Activated B cell treated with CpG ODN at 0.5 μM for 24 hours (primary cell): ENCODE measurements around the gene LRCH4. TPM values are rescaled to one million over a fixed set of nuclear protein-coding genes. Genes with fewer than 3 reads are reported as not detected.

Source experiments
- ATAC-seq: fragments of 200-7000 bp; cut with Tn5 transposase; one replicate; pipeline ENCODE4 v1.10.0; 2021; ENCODE audit warnings: low read depth, mild to moderate bottlenecking, moderate library complexity
- CTCF ChIA-PET: fragments of 350-600 bp; sonication (Branson Sonifier 250); formaldehyde crosslinking; loops from one replicate; lab custom pipeline; 2021; ENCODE audit warnings: antibody characterized with exemption; lab: Charles Lee
- POLR2A ChIA-PET: fragments of 350-600 bp; sonication (Branson Sonifier 250); formaldehyde crosslinking; loops from one replicate; lab custom pipeline; 2021; ENCODE audit warnings: antibody characterized with exemption; lab: Charles Lee
- DNase-seq: peaks from one replicate; pipeline ENCODE4 v3.0.0; 2022
- H3K27ac Mint-ChIP-seq: one replicate; pipeline ENCODE4 v1.8.0; 2020; ENCODE audit warnings: mixed read lengths
- H3K27me3 Mint-ChIP-seq: one replicate; pipeline ENCODE4 v1.8.0; 2021; ENCODE audit warnings: mixed read lengths
- H3K36me3 Mint-ChIP-seq: one replicate; pipeline ENCODE4 v1.8.0; 2021; ENCODE audit warnings: low read depth, mixed read lengths
- H3K4me1 Mint-ChIP-seq: one replicate; pipeline ENCODE4 v1.8.0; 2021; ENCODE audit warnings: mixed read lengths
- H3K4me3 Mint-ChIP-seq: one replicate; pipeline ENCODE4 v1.8.0; 2020; ENCODE audit warnings: mild to moderate bottlenecking, mixed read lengths
- H3K9me3 Mint-ChIP-seq: one replicate; pipeline ENCODE4 v1.8.0; 2020; ENCODE audit warnings: mixed read lengths
- CTCF ChIP-seq: fragments of 200-600 bp; IDR thresholded peaks from one replicate; pipeline ENCODE4 v1.8.0; 2022; ENCODE audit warnings: antibody characterized with exemption, mild to moderate bottlenecking
- intact Hi-C: fragments of 100-400 bp; cut with micrococcal nuclease; formaldehyde crosslinking; loops from one replicate; pipeline ENCODE4 v1.15.1; 2024
- total RNA-seq: library from RNA; stranded (reverse); gene quantifications from 2 replicates; pipeline ENCODE4 v1.2.3, GENCODE V29; 2022

The LRCH4 gene
- 137 and 174 TPM in 2 replicates for total RNA-seq

- CTCF ChIA-PET = interaction anchor here (0.9 to 3.8 kb wide), 10 partner anchors 18 to 120 kb away, joined by 3 to 23 read pairs (median 5); partner anchors contain the start of gene POP7
- intact Hi-C loops = loop anchor here (1.0 to 5.0 kb wide), 14 partner anchors 19 to 1443 kb away; partner anchors contain the start of genes AGFG2, GIGYF1, GNB2 and MEPCE
- H3K27ac Mint-ChIP-seq = peak within 1 kb of the TSS; percentile 96
Observed at GRCh38 chr7:100585511-100586265, at the start of gene LRCH4. Gene LRCH4 (minus strand): TSS chr7:100586129. CDS start chr7:100586100, 29 bp downstream.

GRCh38 chr7:100632951-100633717, 47.2 kb upstream of the LRCH4 start:
- peak; percentile 63 for DNase-seq
- H3K9me3 Mint-ChIP-seq = no peaks in the 10 kb centered on the region
- peak; percentile 71 for ATAC-seq
- POLR2A ChIA-PET = interaction anchor here (0.6 to 3.9 kb wide), 9 partner anchors 9 to 583 kb away, joined by 3 to 47 read pairs (median 8); partner anchors contain the start of genes FBXO24, LRCH4, MOSPD3 and POP7
- intact Hi-C loops = loop anchor here (1.0 kb wide), 4 partner anchors 40 to 72 kb away; partner anchors contain the start of genes FBXO24, GNB2 and LRCH4
- peak overlapping the region; percentile 78 for H3K27ac Mint-ChIP-seq
- peaks cover 1% of the 10 kb centered on the region for H3K36me3 Mint-ChIP-seq
- no peaks in the 10 kb centered on the region for H3K27me3 Mint-ChIP-seq
- H3K4me1 Mint-ChIP-seq = peaks cover 4% of the 10 kb centered on the region
- peak overlapping the region; percentile 89 for H3K4me3 Mint-ChIP-seq
- no peak for TF ChIP-seq CTCF
- CTCF ChIA-PET = interaction anchor here (0.9 to 3.2 kb wide), 7 partner anchors 19 to 71 kb away, joined by 3 to 22 read pairs (median 3); partner anchors contain the start of genes MOSPD3 and POP7

More at GRCh38 chr7:100585511-100586265, at the start of gene LRCH4:
- DNase-seq (peak; percentile 67), ATAC-seq (peak; percentile 8)
- no peak for TF ChIP-seq CTCF
- POLR2A ChIA-PET = interaction anchor here (0.6 to 5.4 kb wide), 55 partner anchors 8 to 1177 kb away, joined by 3 to 114 read pairs (median 6); partner anchors contain the start of genes AGFG2, BUD31, COPS6 and GIGYF1
- Mint-ChIP-seq H3K4me1 (peaks cover 38% of the 10 kb centered on the region), H3K36me3 (peaks cover 15% of the 10 kb centered on the region), H3K27me3 (peaks cover 6% of the 10 kb centered on the region), H3K9me3 (no peaks in the 10 kb centered on the region), H3K4me3 (peak within 1 kb of the TSS; percentile 93)

GRCh38 chr7:100630066-100630465, 44.1 kb upstream of the LRCH4 start:
- intact Hi-C loops = no loop called here
- Mint-ChIP-seq H3K4me1 (peaks cover 14% of the 10 kb centered on the region), H3K9me3 (no peaks in the 10 kb centered on the region), H3K27me3 (no peaks in the 10 kb centered on the region), H3K4me3 (no peak overlapping the region), H3K36me3 (peaks cover 1% of the 10 kb centered on the region), H3K27ac (no peak overlapping the region)
- ChIA-PET POLR2A (interaction anchor here (1.2 kb wide), 1 partner anchor 43 kb away, joined by 6 read pairs; no protein-coding TSS in a partner anchor), CTCF (interaction anchor here (1.1 kb wide), 1 partner anchor 70 kb away, joined by 3 read pairs; no protein-coding TSS in a partner anchor)
- TF ChIP-seq CTCF = no peak
- DNase-seq = no peak
- no peak for ATAC-seq

- Mint-ChIP-seq H3K36me3 (peaks cover 1% of the 10 kb centered on the region), H3K4me3 (no peak overlapping the region), H3K27ac (no peak overlapping the region), H3K9me3 (no peaks in the 10 kb centered on the region), H3K27me3 (no peaks in the 10 kb centered on the region), H3K4me1 (peaks cover 14% of the 10 kb centered on the region)
- DNase-seq (no peak), ATAC-seq (no peak)
- intact Hi-C loops = no loop called here
- ChIA-PET POLR2A (interaction anchor here (1.2 to 1.4 kb wide), 2 partner anchors 44 to 46 kb away, joined by 3 to 6 read pairs; no protein-coding TSS in a partner anchor), CTCF (interaction anchor here (0.9 to 1.5 kb wide), 2 partner anchors 17 to 65 kb away, joined by 4 read pairs; partner anchors contain the start of gene MOSPD3)
- no peak for TF ChIP-seq CTCF
Observed at GRCh38 chr7:100629117-100629716, 43.3 kb upstream of the LRCH4 start.
